ENCODE measurements around the gene C11orf42.
A peak's percentile ranks its signal among the peaks of the same experiment; 100 is the strongest.

C11orf42 gene

GRCh38 chr11:6251990-6252473, 46.7 kb downstream of the C11orf42 start:
- no peak overlapping the region for H3K4me3 ChIP-seq
- TF ChIP-seq CTCF (IDR thresholded peaks at IDR 0.05): no peak
- peak overlapping the region in 1 of 2 donors; percentile 36 for H3K27ac ChIP-seq
- DNase-seq (ENCODE audit: low spot score): no peak

- TF ChIP-seq CTCF (IDR thresholded peaks at IDR 0.05): no peak
- DNase-seq (ENCODE audit: low spot score): no peak
- no peak overlapping the region for H3K27ac ChIP-seq
- H3K4me3 ChIP-seq: no peak overlapping the region
These were observed 47.8 kb downstream of the C11orf42 start for GRCh38 chr11:6253197-6253596.

GRCh38 chr11:6258141-6258540, 52.8 kb downstream of the C11orf42 start:
- DNase-seq (ENCODE audit: low spot score): no peak
- no peak overlapping the region for H3K27ac ChIP-seq
- TF ChIP-seq CTCF (IDR thresholded peaks at IDR 0.05): no peak
- H3K4me3 ChIP-seq: no peak overlapping the region

GRCh38 chr11:6258571-6259081, 53.3 kb downstream of the C11orf42 start:
- Histone ChIP-seq H3K27ac (no peak overlapping the region), H3K4me3 (peak overlapping the region; percentile 75)
- TF ChIP-seq CTCF (IDR thresholded peaks at IDR 0.05): no peak
- DNase-seq (ENCODE audit: low spot score): no peak

- DNase-seq (ENCODE audit: low spot score): no peak
- no peak for TF ChIP-seq CTCF (IDR thresholded peaks at IDR 0.05)
- Histone ChIP-seq H3K4me3 (peak overlapping the region; percentile 75), H3K27ac (no peak overlapping the region)
These were observed 54.9 kb downstream of the C11orf42 start for GRCh38 chr11:6260207-6260726.
